SK-N-SH (cell line): ENCODE measurements around the gene PEX14. TPM values are rescaled to one million over a fixed set of nuclear protein-coding genes. Genes with fewer than 3 reads are reported as not detected.

ENCODE experiments used
- CTCF ChIA-PET: fragments of 300-600, 350-600 bp; formaldehyde crosslinking; extraction: SDS; loops from one replicate; lab custom pipeline; 2021; lab: Yijun Ruan, JAX
- POLR2A ChIA-PET: fragments of 350-600 bp; sonication (Branson Sonifier 250); formaldehyde crosslinking; extraction: SDS; loops from one replicate; lab custom pipeline; 2020; ENCODE audit warnings: antibody characterized with exemption, inconsistent platforms; lab: Yijun Ruan, JAX
- DNase-seq: peaks from one replicate; pipeline ENCODE4 v3.0.0; 2012
- H2AFZ ChIP-seq: fragments of 200-600 bp; sonication (generic); 2 replicates; pipeline ENCODE4 v1.8.1; 2016; ENCODE audit warnings: antibody characterized with exemption, mild to moderate bottlenecking, low read depth
- H3F3A ChIP-seq: fragments of 200-600 bp; sonication (generic); replicated peaks from 2 replicates; pipeline ENCODE3; 2016; ENCODE audit warnings: antibody characterized with exemption, mild to moderate bottlenecking; ENCODE audit not compliant: insufficient read depth
- H3K27ac ChIP-seq, 2 experiments: fragments of 200-500 bp in 1 of 2; fragments of 200-600 bp in 1 of 2; sonication (Bioruptor generic) in 1 of 2; sonication (generic), shearing (Covaris generic) in 1 of 2; 2 replicates each; pipeline versions ENCODE4 v1.5.1 to v1.6.1; 2014 to 2016; ENCODE audit warnings: low read depth in 2 of 2, inconsistent platforms in 1 of 2, low read length in 1 of 2, mild to moderate bottlenecking in 1 of 2, mixed read lengths in 1 of 2
- H3K27me3 ChIP-seq: fragments of 200-600 bp; sonication (generic), shearing (Covaris generic); 2 replicates; pipeline ENCODE4 v1.6.1; 2016; ENCODE audit warnings: mixed run types; ENCODE audit not compliant: insufficient read depth
- H3K36me3 ChIP-seq, 2 experiments: fragments of 200-500 bp in 1 of 2; fragments of 200-600 bp in 1 of 2; sonication (Bioruptor generic) in 1 of 2; sonication (generic) in 1 of 2; replicated peaks in 1 of 2; 2 replicates each; pipeline versions ENCODE3 to v1.5.1; 2014 to 2016; ENCODE audit warnings: low read length in 1 of 2, mild to moderate bottlenecking in 1 of 2; ENCODE audit not compliant: insufficient read depth in 2 of 2, control insufficient read depth in 1 of 2
- H3K4me1 ChIP-seq, 2 experiments: fragments of 200-500 bp in 1 of 2; fragments of 200-600 bp in 1 of 2; sonication (Bioruptor generic) in 1 of 2; sonication (generic), shearing (Covaris generic) in 1 of 2; 2 replicates each; pipeline versions ENCODE4 v1.5.1 to v1.6.1; 2014 to 2016; ENCODE audit warnings: low read depth in 1 of 2, low read length in 1 of 2, mixed run types in 1 of 2; ENCODE audit not compliant: insufficient read depth in 2 of 2, control insufficient read depth in 1 of 2
- H3K4me2 ChIP-seq: fragments of 200-600 bp; sonication (generic), shearing (Covaris generic); 2 replicates; pipeline ENCODE4 v1.6.1; 2017; ENCODE audit warnings: mixed run types
- H3K4me3 ChIP-seq, 2 experiments: fragments of 200-500 bp in 1 of 2; fragments of 200-600 bp in 1 of 2; sonication (Bioruptor generic) in 1 of 2; sonication (generic), shearing (Covaris generic) in 1 of 2; 2 replicates each; pipeline versions ENCODE4 v1.5.1 to v1.8.1; 2014 to 2016; ENCODE audit warnings: low read depth in 2 of 2, inconsistent platforms in 1 of 2, low read length in 1 of 2, mild to moderate bottlenecking in 1 of 2, mixed read lengths in 1 of 2, moderate library complexity in 1 of 2
- H3K79me2 ChIP-seq: fragments of 200-600 bp; sonication (generic); 2 replicates; pipeline ENCODE4 v1.8.1; 2017; ENCODE audit warnings: mild to moderate bottlenecking; ENCODE audit not compliant: insufficient read depth
- H3K9ac ChIP-seq: fragments of 200-600 bp; sonication (generic); 2 replicates; pipeline ENCODE4 v1.6.1; 2017; ENCODE audit warnings: mixed run types
- H3K9me2 ChIP-seq: fragments of 200-600 bp; sonication (generic); 2 replicates; pipeline ENCODE4 v1.6.1; 2017; ENCODE audit warnings: mixed run types
- H3K9me3 ChIP-seq: fragments of 200-600 bp; sonication (generic); 2 replicates; pipeline ENCODE4 v1.6.1; 2017; ENCODE audit warnings: mixed run types, mild to moderate bottlenecking, moderate library complexity
- H4K20me1 ChIP-seq: fragments of 200-600 bp; sonication (generic); 2 replicates; pipeline ENCODE4 v1.6.1; 2017; ENCODE audit warnings: mild to moderate bottlenecking, mixed run types; ENCODE audit not compliant: insufficient read depth
- CHD2 ChIP-seq: fragments of 150-350 bp; IDR thresholded peaks from 2 replicates; pipeline ENCODE4 v1.6.1; 2018; ENCODE audit warnings: low read length; ENCODE audit not compliant: partially characterized antibody
- EP300 ChIP-seq, 2 experiments: IDR thresholded peaks; 2 replicates each; pipeline versions ENCODE4 v1.4.0 to v1.6.1; 2012; ENCODE audit warnings: borderline replicate concordance in 1 of 2, low read depth in 1 of 2, low read length in 1 of 2
- EZH2phosphoT487 ChIP-seq: fragments of 200-600 bp; sonication (generic); IDR thresholded peaks from 2 replicates; pipeline ENCODE4 v1.6.1; 2017; ENCODE audit warnings: low read depth, mixed run types, mild to moderate bottlenecking, antibody characterized with exemption, moderate library complexity, borderline replicate concordance
- GABPA ChIP-seq: IDR thresholded peaks from 2 replicates; pipeline ENCODE4 v1.4.0; 2012; ENCODE audit warnings: low read depth, mild to moderate bottlenecking
- GATA2 ChIP-seq: sonication (generic); formaldehyde crosslinking; IDR thresholded peaks from 2 replicates; pipeline ENCODE4 v1.5.0; 2020; ENCODE audit warnings: mild to moderate bottlenecking, missing genetic modification reagents
- IRF3 ChIP-seq: fragments of 150-350 bp; IDR thresholded peaks from 2 replicates; pipeline ENCODE4 v1.6.1; 2016; ENCODE audit warnings: mild to moderate bottlenecking, low read depth, low read length
- JUND ChIP-seq: IDR thresholded peaks from 2 replicates; pipeline ENCODE4 v1.4.0; 2012
- MEF2A ChIP-seq: IDR thresholded peaks from 2 replicates; pipeline ENCODE4 v1.4.0; 2012; ENCODE audit warnings: low read depth, borderline replicate concordance
- MXI1 ChIP-seq: IDR thresholded peaks from 2 replicates; pipeline ENCODE4 v1.6.1; 2012; ENCODE audit warnings: mild to moderate bottlenecking, low read depth, low read length, improper control_type of control experiment
- NFIC ChIP-seq: IDR thresholded peaks from 2 replicates; pipeline ENCODE4 v1.4.0; 2012; ENCODE audit warnings: borderline replicate concordance
- POLR2AphosphoS5 ChIP-seq: IDR thresholded peaks from 2 replicates; pipeline ENCODE4 v1.6.1; 2012; ENCODE audit warnings: low read depth, low read length
- RAD21 ChIP-seq: IDR thresholded peaks from 2 replicates; pipeline ENCODE4 v1.6.1; 2012; ENCODE audit warnings: mild to moderate bottlenecking, low read length
- RCOR1 ChIP-seq: fragments of 150-350 bp; IDR thresholded peaks from 2 replicates; pipeline ENCODE4 v1.6.1; 2017; ENCODE audit warnings: antibody characterized with exemption, low read length
- REST ChIP-seq: IDR thresholded peaks from 2 replicates; pipeline ENCODE4 v1.6.1; 2012; ENCODE audit warnings: mild to moderate bottlenecking, low read depth, low read length, moderate library complexity
- RXRA ChIP-seq: IDR thresholded peaks from 2 replicates; pipeline ENCODE4 v1.4.0; 2012; ENCODE audit warnings: low read depth, mild to moderate bottlenecking, borderline replicate concordance
- SIN3A ChIP-seq: IDR thresholded peaks from 2 replicates; pipeline ENCODE4 v1.6.1; 2012; ENCODE audit warnings: low read depth, mild to moderate bottlenecking, low read length, moderate library complexity, borderline replicate concordance
- TAF1 ChIP-seq: IDR thresholded peaks from 2 replicates; pipeline ENCODE4 v1.6.1; 2012; ENCODE audit warnings: low read depth, mild to moderate bottlenecking, low read length, moderate library complexity, borderline replicate concordance
- TCF12 ChIP-seq: IDR thresholded peaks from 2 replicates; pipeline ENCODE4 v1.4.0; 2012
- TEAD4 ChIP-seq: IDR thresholded peaks from 2 replicates; pipeline ENCODE4 v1.4.0; 2012; ENCODE audit warnings: mild to moderate bottlenecking, borderline replicate concordance; ENCODE audit not compliant: insufficient read depth
- USF2 ChIP-seq: fragments of 150-350 bp; IDR thresholded peaks from 2 replicates; pipeline ENCODE4 v1.6.1; 2017; ENCODE audit warnings: antibody characterized with exemption, low read length, low read depth, borderline replicate concordance
- WGBS: methylation state at CpG from one replicate; pipeline ENCODE4 v1.1.6; 2017; ENCODE audit warnings: low lambda C conversion rate; 5-methylcytosine and 5-hydroxymethylcytosine counted together
- polyA plus RNA-seq, 3 experiments: library from polyadenylated mRNA; depleted of rRNA; stranded (reverse); fragments of >200 nt; gene quantifications; 2 replicates each; pipeline ENCODE4 v1.2.3, GENCODE V29; 2012
- TF ChIP-seq, protein P1 (sequence below): IDR thresholded peaks from 2 replicates; pipeline ENCODE4; 2012

The PEX14 gene
- polyA plus RNA-seq, 1 of the 3 experiments (the other 2 are of a cell fraction) = 36.2 TPM

GRCh38 chr1:10622910-10623685 is 148.3 kb downstream of the PEX14 start:
- Histone ChIP-seq H3K9ac (no peak overlapping the region), H3K9me2 (no peaks in the 10 kb centered on the region), H3K27ac (no peak overlapping the region), H3F3A (no peaks in the 10 kb centered on the region), H3K4me2 (no peak overlapping the region), H3K4me1 (peaks cover 0 to 33% of the 10 kb centered on the region in 2 experiments; a peak in 1 of 4 replicates), H3K27me3 (no peaks in the 10 kb centered on the region), H3K79me2 (no peaks in the 10 kb centered on the region), H3K9me3 (no peaks in the 10 kb centered on the region), H3K36me3 (peaks cover 0 to 5% of the 10 kb centered on the region in 2 experiments), H2AFZ (no peak overlapping the region)
- ChIA-PET CTCF (interaction anchor here (0.9 to 1.0 kb wide), 2 partner anchors 18 to 75 kb away, joined by 3 read pairs; no protein-coding TSS in a partner anchor), POLR2A (no interaction called here)
- WGBS = 95% methylated on average over 24 of the region's 24 CpGs
- no peak for TF ChIP-seq EZH2phosphoT487
- TF ChIP-seq EP300 (IDR thresholded peaks at IDR 0.05; ENCODE audit: borderline replicate concordance in 1 of 2, low read depth in 1 of 2, low read length in 1 of 2) = no peak
- TF ChIP-seq TCF12 = no peak
- TF ChIP-seq USF2 = no peak
- no peak for TF ChIP-seq MXI1
- no peak for TF ChIP-seq TAF1
- TF ChIP-seq RAD21 = no peak
- TF ChIP-seq JUND = no peak
- no peak for TF ChIP-seq IRF3
- TF ChIP-seq RXRA = no peak
- no peak for TF ChIP-seq MEF2A
- TF ChIP-seq RCOR1 = no peak
- TF ChIP-seq TEAD4 = no peak
- no peak for TF ChIP-seq NFIC
- TF ChIP-seq GABPA = no peak
- no peak for TF ChIP-seq GATA2 (CRISPR knock-in tag)
- TF ChIP-seq POLR2AphosphoS5 = no peak
- TF ChIP-seq, all 33 proteins: peak for 0
- Histone ChIP-seq H4K20me1 (no peaks in the 10 kb centered on the region), H3K4me3 (no peak overlapping the region)
- DNase-seq = no peak

- H3K27me3 ChIP-seq = no peaks in the 10 kb centered on the region
- no peak overlapping the region for H2AFZ ChIP-seq
- no peak overlapping the region for H3K27ac ChIP-seq
- no peak overlapping the region for H3K9ac ChIP-seq
- H4K20me1 ChIP-seq = no peaks in the 10 kb centered on the region
- no peaks in the 10 kb centered on the region for H3F3A ChIP-seq
- H3K9me2 ChIP-seq = no peaks in the 10 kb centered on the region
- H3K4me3 ChIP-seq = no peak overlapping the region
- no peaks in the 10 kb centered on the region for H3K9me3 ChIP-seq
- no peaks in the 10 kb centered on the region for H3K79me2 ChIP-seq
- DNase-seq = no peak
- H3K36me3 ChIP-seq = peaks cover 0 to 3% of the 10 kb centered on the region in 2 experiments
- ChIA-PET POLR2A (no interaction called here), CTCF (interaction anchor here (0.7 to 0.9 kb wide), 2 partner anchors 17 to 100 kb away, joined by 3 read pairs; no protein-coding TSS in a partner anchor)
- 93% methylated on average over 12 of the region's 12 CpGs for WGBS
- H3K4me1 ChIP-seq = peaks cover 0 to 33% of the 10 kb centered on the region in 2 experiments; a peak in 1 of 4 replicates
- H3K4me2 ChIP-seq = no peak overlapping the region
- TF ChIP-seq, protein P1, sequence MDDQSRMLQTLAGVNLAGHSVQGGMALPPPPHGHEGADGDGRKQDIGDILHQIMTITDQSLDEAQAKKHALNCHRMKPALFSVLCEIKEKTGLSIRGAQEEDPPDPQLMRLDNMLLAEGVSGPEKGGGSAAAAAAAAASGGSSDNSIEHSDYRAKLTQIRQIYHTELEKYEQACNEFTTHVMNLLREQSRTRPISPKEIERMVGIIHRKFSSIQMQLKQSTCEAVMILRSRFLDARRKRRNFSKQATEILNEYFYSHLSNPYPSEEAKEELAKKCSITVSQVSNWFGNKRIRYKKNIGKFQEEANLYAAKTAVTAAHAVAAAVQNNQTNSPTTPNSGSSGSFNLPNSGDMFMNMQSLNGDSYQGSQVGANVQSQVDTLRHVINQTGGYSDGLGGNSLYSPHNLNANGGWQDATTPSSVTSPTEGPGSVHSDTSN = no peak
- TF ChIP-seq GATA2 (CRISPR knock-in tag) (no peak), NFIC (no peak), JUND (no peak), MEF2A (no peak), EZH2phosphoT487 (no peak), REST (no peak), MXI1 (no peak), RXRA (no peak), CHD2 (no peak), SIN3A (no peak)
Measured at GRCh38 chr1:10623686-10624145, 149.0 kb downstream of the PEX14 start.
